GM21576 (cell line): Measurements from ENCODE around the gene ACSM5.

Experiments
- ATAC-seq: cut with Tn5 transposase; IDR thresholded peaks from one replicate; pipeline ENCODE4 v1.9.1; 2021; ENCODE audit warnings: mild to moderate bottlenecking, moderate library complexity; ENCODE audit not compliant: unreplicated experiment

Gene ACSM5

GRCh38 chr16:20409398-20410120 lies at the start of gene ACSM5:
Gene ACSM5, plus strand, starts transcription at chr16:20409534. Its CDS starts 1,951 bp downstream, at chr16:20411485.
- no peak for ATAC-seq

GRCh38 chr16:20359997-20360396 lies 49.3 kb upstream of the ACSM5 start:
- no peak for ATAC-seq

- no peak for ATAC-seq
Observed at GRCh38 chr16:20363191-20363590, 46.1 kb upstream of the ACSM5 start.

GRCh38 chr16:20364051-20364450 lies 45.3 kb upstream of the ACSM5 start:
- ATAC-seq, result no peak

GRCh38 chr16:20369452-20370054 lies 39.8 kb upstream of the ACSM5 start:
- ATAC-seq, result no peak

GRCh38 chr16:20372701-20373100 lies 36.6 kb upstream of the ACSM5 start:
- no peak for ATAC-seq

- no peak for ATAC-seq
Observed at GRCh38 chr16:20377181-20377580, 32.2 kb upstream of the ACSM5 start.

- ATAC-seq, result no peak
Observed at GRCh38 chr16:20380782-20381181, 28.6 kb upstream of the ACSM5 start.

- no peak for ATAC-seq
Observed at GRCh38 chr16:20382202-20382948, 27.0 kb upstream of the ACSM5 start.

GRCh38 chr16:20383106-20384029 lies 26.0 kb upstream of the ACSM5 start:
- ATAC-seq, result peak; percentile 52

GRCh38 chr16:20385844-20386832 lies 23.2 kb upstream of the ACSM5 start:
- no peak for ATAC-seq

GRCh38 chr16:20387978-20388377 lies 21.4 kb upstream of the ACSM5 start:
- no peak for ATAC-seq

GRCh38 chr16:20388854-20389253 lies 20.5 kb upstream of the ACSM5 start:
- no peak for ATAC-seq

GRCh38 chr16:20391045-20391444 lies 18.3 kb upstream of the ACSM5 start:
- no peak for ATAC-seq

- no peak for ATAC-seq
Observed at GRCh38 chr16:20393801-20394577, 15.3 kb upstream of the ACSM5 start.

GRCh38 chr16:20395946-20396345 lies 13.4 kb upstream of the ACSM5 start:
- ATAC-seq, result no peak

- ATAC-seq, result no peak
Observed at GRCh38 chr16:20396846-20397467, 12.4 kb upstream of the ACSM5 start.

- no peak for ATAC-seq
Observed at GRCh38 chr16:20397468-20398074, 11.8 kb upstream of the ACSM5 start.
